ENCODE data around the gene HSP90AA1.

The HSP90AA1 gene

GRCh38 chr14:102092806-102093205 lies 6.0 kb upstream of the HSP90AA1 start:
- no peak overlapping the region for H3K4me3 ChIP-seq (ENCODE audit: low read length)
- no peak for DNase-seq (ENCODE audit: low read depth)
- TF ChIP-seq CTCF (conservative IDR thresholded peaks at IDR 0.05; ENCODE audit: low read depth, low read length): no peak

GRCh38 chr14:102090713-102091112 lies 3.9 kb upstream of the HSP90AA1 start:
- no peak for TF ChIP-seq CTCF (conservative IDR thresholded peaks at IDR 0.05; ENCODE audit: low read depth, low read length)
- H3K4me3 ChIP-seq (ENCODE audit: low read length): no peak overlapping the region
- DNase-seq (ENCODE audit: low read depth): no peak

- no peak for DNase-seq (ENCODE audit: low read depth)
- no peak for TF ChIP-seq CTCF (conservative IDR thresholded peaks at IDR 0.05; ENCODE audit: low read depth, low read length)
- no peak overlapping the region for H3K4me3 ChIP-seq (ENCODE audit: low read length)
Observed at GRCh38 chr14:102089621-102090343, 2.9 kb upstream of the HSP90AA1 start.

- TF ChIP-seq CTCF (conservative IDR thresholded peaks at IDR 0.05; ENCODE audit: low read depth, low read length): no peak
- H3K4me3 ChIP-seq (ENCODE audit: low read length): peak overlapping the region; percentile 40
- no peak for DNase-seq (ENCODE audit: low read depth)
Observed at GRCh38 chr14:102088012-102088792, 1.4 kb upstream of the HSP90AA1 start.

- H3K4me3 ChIP-seq (ENCODE audit: low read length): peak overlapping the region; percentile 40
- DNase-seq (ENCODE audit: low read depth): no peak
- no peak for TF ChIP-seq CTCF (conservative IDR thresholded peaks at IDR 0.05; ENCODE audit: low read depth, low read length)
Observed at GRCh38 chr14:102087762-102088011, 843 bp upstream of the HSP90AA1 start.

GRCh38 chr14:102086709-102086971 lies 204 bp downstream of the HSP90AA1 start:
- DNase-seq (ENCODE audit: low read depth): no peak

More at GRCh38 chr14:102086709-102086971, 204 bp downstream of the HSP90AA1 start:
- TF ChIP-seq CTCF (conservative IDR thresholded peaks at IDR 0.05; ENCODE audit: low read depth, low read length): no peak
- H3K4me3 ChIP-seq (ENCODE audit: low read length): peak overlapping the region; percentile 65

Measured in retinal pigment epithelial cell (primary cell).